ENCODE data around the gene PTTG1. TPM values are rescaled to one million over a fixed set of nuclear protein-coding genes. Genes with fewer than 3 reads are reported as not detected.

Gene PTTG1
- total and polyA plus RNA-seq, 2 of the 4 experiments (the other 2 are of a cell fraction), result 98.6 to 118 TPM

DNA sequence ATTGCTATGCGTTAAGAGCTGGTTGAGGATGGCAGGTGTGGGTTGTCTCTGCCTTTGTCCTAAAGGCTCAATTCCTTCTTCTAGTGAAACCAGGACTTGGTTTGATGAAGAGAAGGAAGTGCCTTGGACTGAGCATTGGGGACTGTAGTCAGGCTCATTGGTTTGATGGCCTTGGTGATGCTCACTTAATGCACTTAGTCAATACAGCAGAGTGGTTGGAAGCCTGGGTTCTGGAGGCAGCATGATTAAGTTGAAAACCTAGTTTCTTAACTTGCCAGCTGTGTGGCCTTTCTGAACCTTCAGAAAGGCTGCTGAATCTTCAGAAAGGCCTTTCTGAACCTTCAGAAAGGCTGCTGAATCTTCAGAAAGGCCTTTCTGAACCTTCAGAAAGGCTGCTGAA lies 52.4 kb downstream of the PTTG1 start:
- in situ Hi-C loops (cut with MboI; ENCODE audit: low sequenced_read_pairs), result no loop called here
- TF ChIP-seq POLR2A (IDR thresholded peaks at IDR 0.05; ENCODE audit: low read depth, low read length), result no peak
- no peak for TF ChIP-seq RFX5 (IDR thresholded peaks at IDR 0.05; ENCODE audit: low read depth, low read length)
- no peak for TF ChIP-seq NFE2L2 (IDR thresholded peaks at IDR 0.05; ENCODE audit: low read depth, low read length)
- TF ChIP-seq RCOR1 (IDR thresholded peaks at IDR 0.05; ENCODE audit: insufficient replicate concordance, low read length), result no peak
- no peak for TF ChIP-seq BHLHE40 (IDR thresholded peaks at IDR 0.05; ENCODE audit: low read depth, low read length)
- TF ChIP-seq FOS (IDR thresholded peaks at IDR 0.05; ENCODE audit: low read depth, low read length), result no peak
- TF ChIP-seq, protein P1, sequence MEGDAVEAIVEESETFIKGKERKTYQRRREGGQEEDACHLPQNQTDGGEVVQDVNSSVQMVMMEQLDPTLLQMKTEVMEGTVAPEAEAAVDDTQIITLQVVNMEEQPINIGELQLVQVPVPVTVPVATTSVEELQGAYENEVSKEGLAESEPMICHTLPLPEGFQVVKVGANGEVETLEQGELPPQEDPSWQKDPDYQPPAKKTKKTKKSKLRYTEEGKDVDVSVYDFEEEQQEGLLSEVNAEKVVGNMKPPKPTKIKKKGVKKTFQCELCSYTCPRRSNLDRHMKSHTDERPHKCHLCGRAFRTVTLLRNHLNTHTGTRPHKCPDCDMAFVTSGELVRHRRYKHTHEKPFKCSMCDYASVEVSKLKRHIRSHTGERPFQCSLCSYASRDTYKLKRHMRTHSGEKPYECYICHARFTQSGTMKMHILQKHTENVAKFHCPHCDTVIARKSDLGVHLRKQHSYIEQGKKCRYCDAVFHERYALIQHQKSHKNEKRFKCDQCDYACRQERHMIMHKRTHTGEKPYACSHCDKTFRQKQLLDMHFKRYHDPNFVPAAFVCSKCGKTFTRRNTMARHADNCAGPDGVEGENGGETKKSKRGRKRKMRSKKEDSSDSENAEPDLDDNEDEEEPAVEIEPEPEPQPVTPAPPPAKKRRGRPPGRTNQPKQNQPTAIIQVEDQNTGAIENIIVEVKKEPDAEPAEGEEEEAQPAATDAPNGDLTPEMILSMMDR (conservative IDR thresholded peaks at IDR 0.05; ENCODE audit: low read depth, low read length), result no peak
- no peak for TF ChIP-seq SMC3 (IDR thresholded peaks at IDR 0.05; ENCODE audit: low read depth, low read length)
- TF ChIP-seq, protein P2, sequence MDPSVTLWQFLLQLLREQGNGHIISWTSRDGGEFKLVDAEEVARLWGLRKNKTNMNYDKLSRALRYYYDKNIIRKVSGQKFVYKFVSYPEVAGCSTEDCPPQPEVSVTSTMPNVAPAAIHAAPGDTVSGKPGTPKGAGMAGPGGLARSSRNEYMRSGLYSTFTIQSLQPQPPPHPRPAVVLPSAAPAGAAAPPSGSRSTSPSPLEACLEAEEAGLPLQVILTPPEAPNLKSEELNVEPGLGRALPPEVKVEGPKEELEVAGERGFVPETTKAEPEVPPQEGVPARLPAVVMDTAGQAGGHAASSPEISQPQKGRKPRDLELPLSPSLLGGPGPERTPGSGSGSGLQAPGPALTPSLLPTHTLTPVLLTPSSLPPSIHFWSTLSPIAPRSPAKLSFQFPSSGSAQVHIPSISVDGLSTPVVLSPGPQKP (IDR thresholded peaks at IDR 0.05; ENCODE audit: borderline replicate concordance, low read depth, low read length), result no peak
- TF ChIP-seq MAZ (IDR thresholded peaks at IDR 0.05; ENCODE audit: borderline replicate concordance, low read depth, low read length), result no peak
- TF ChIP-seq, protein P3, sequence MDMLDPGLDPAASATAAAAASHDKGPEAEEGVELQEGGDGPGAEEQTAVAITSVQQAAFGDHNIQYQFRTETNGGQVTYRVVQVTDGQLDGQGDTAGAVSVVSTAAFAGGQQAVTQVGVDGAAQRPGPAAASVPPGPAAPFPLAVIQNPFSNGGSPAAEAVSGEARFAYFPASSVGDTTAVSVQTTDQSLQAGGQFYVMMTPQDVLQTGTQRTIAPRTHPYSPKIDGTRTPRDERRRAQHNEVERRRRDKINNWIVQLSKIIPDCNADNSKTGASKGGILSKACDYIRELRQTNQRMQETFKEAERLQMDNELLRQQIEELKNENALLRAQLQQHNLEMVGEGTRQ (IDR thresholded peaks at IDR 0.05; ENCODE audit: low read depth, low read length), result no peak
- TF ChIP-seq CHD1 (IDR thresholded peaks at IDR 0.05; ENCODE audit: low read depth, low read length), result no peak
- no peak for TF ChIP-seq RAD21 (IDR thresholded peaks at IDR 0.05; ENCODE audit: low read length)
- TF ChIP-seq CEBPB (IDR thresholded peaks at IDR 0.05; ENCODE audit: low read depth, low read length), result no peak
- TF ChIP-seq MXI1 (IDR thresholded peaks at IDR 0.05; ENCODE audit: borderline replicate concordance, low read depth, low read length), result no peak
- TF ChIP-seq MAFK (IDR thresholded peaks at IDR 0.05; ENCODE audit: low read depth, low read length), result no peak
- intact Hi-C loops (cut with micrococcal nuclease), result no loop called here
- Histone ChIP-seq H3K56ac (ENCODE audit: extremely low read depth, insufficient read depth, low read length) (no peak overlapping the region), H3K14ac (replicated peaks; ENCODE audit: low read depth, low read length) (no peak overlapping the region), H3K27me3 (ENCODE audit: control insufficient read depth, insufficient read depth, low read length) (peaks cover 12% of the 10 kb centered on the region), H4K8ac (ENCODE audit: low read depth in 2 of 2, low read length in 2 of 2) (no peak overlapping the region), H3K18ac (ENCODE audit: low read depth, low read length) (no peak overlapping the region), H2BK20ac (ENCODE audit: low read depth, low read length) (no peak overlapping the region), H3K9me1 (ENCODE audit: insufficient read depth, low read length) (no peaks in the 10 kb centered on the region), H2BK15ac (ENCODE audit: low read depth, low read length) (no peak overlapping the region), H3K79me1 (ENCODE audit: low read depth in 1 of 2, low read length in 2 of 2) (no peaks in the 10 kb centered on the region), H2BK120ac (ENCODE audit: low read depth, low read length) (no peak overlapping the region), H2BK5ac (ENCODE audit: low read depth, low read length, poor library complexity, severe bottlenecking) (no peak overlapping the region), H3K23ac (ENCODE audit: low read depth, low read length) (no peak overlapping the region), H3K4me2 (ENCODE audit: low read depth, low read length) (no peak overlapping the region), H4K91ac (ENCODE audit: insufficient read depth, low read depth, low read length) (no peak overlapping the region), H2AK5ac (ENCODE audit: low read depth, low read length) (no peak overlapping the region), H3K27ac (ENCODE audit: insufficient read depth, low read length) (no peak overlapping the region), H3K9ac (ENCODE audit: low read depth, low read length) (no peak overlapping the region), H2AFZ (replicated peaks; ENCODE audit: low read length, poor library complexity) (no peak overlapping the region), H3K4ac (ENCODE audit: low read depth, low read length) (no peak overlapping the region), H3K4me3 (ENCODE audit: insufficient read depth, low read depth, low read length) (no peak overlapping the region), H2AK9ac (replicated peaks; ENCODE audit: low read depth, low read length, poor library complexity) (no peak overlapping the region), H3K9me3 (ENCODE audit: control insufficient read depth, insufficient read depth, low read length) (no peaks in the 10 kb centered on the region), H3K4me1 (ENCODE audit: control insufficient read depth, insufficient read depth, low read length) (peaks cover 4% of the 10 kb centered on the region), H4K20me1 (ENCODE audit: insufficient read depth, low read length) (no peaks in the 10 kb centered on the region), H3K36me3 (ENCODE audit: control insufficient read depth, insufficient read depth, low read length) (no peaks in the 10 kb centered on the region), H4K5ac (ENCODE audit: low read depth, low read length) (no peak overlapping the region)
- POLR2A ChIA-PET (ENCODE audit: unreplicated experiment), result no interaction called here
- dilution Hi-C loops (cut with HindIII; ENCODE audit: low sequenced_read_pairs, unreplicated experiment), result no loop called here
- DNase-seq, result no peak
- CTCF ChIA-PET, result no interaction called here
- no peak for ATAC-seq (ENCODE audit: low read depth)
- no CpG with 5 or more reads among the region's 1 CpG for WGBS, 2 experiments (ENCODE audit: extremely low coverage in 2 of 2, insufficient read length in 1 of 2)
- no TSS peak for BruUV-seq (replicated peaks)

Measured in IMR-90 (cell line).